ENCODE measurements around the gene PHRF1.

- TF ChIP-seq CTCF (conservative IDR thresholded peaks at IDR 0.05; ENCODE audit: low read depth, low read length) (no peak), POLR2A (IDR thresholded peaks at IDR 0.05; ENCODE audit: low read depth, low read length) (no peak), MAZ (IDR thresholded peaks at IDR 0.05; ENCODE audit: borderline replicate concordance, low read depth, low read length) (no peak), RFX5 (IDR thresholded peaks at IDR 0.05; ENCODE audit: low read depth, low read length) (no peak), BHLHE40 (IDR thresholded peaks at IDR 0.05; ENCODE audit: low read depth, low read length) (no peak), MAFK (IDR thresholded peaks at IDR 0.05; ENCODE audit: low read depth, low read length) (no peak), NFE2L2 (IDR thresholded peaks at IDR 0.05; ENCODE audit: low read depth, low read length) (no peak), ELK1 (IDR thresholded peaks at IDR 0.05; ENCODE audit: borderline replicate concordance, low read depth, low read length) (no peak), RAD21 (IDR thresholded peaks at IDR 0.05; ENCODE audit: low read length) (no peak), USF2 (IDR thresholded peaks at IDR 0.05; ENCODE audit: low read depth, low read length) (no peak), SMC3 (IDR thresholded peaks at IDR 0.05; ENCODE audit: low read depth, low read length) (no peak), CHD1 (IDR thresholded peaks at IDR 0.05; ENCODE audit: low read depth, low read length) (no peak)
These were observed 63.2 kb downstream of the PHRF1 start for GRCh38 chr11:639332-639955.

Data from IMR-90 (cell line).